NCI-H446 treated with DMSO at 0.1 percent for 48 hours (cell line): ENCODE measurements around the gene HOXA1.

Experiments used
- DNase-seq: peaks from one replicate; lab custom pipeline; 2025; lab: John Stamatoyannopoulos, UW

HOXA1 gene

GRCh38 chr7:27116962-27117886, 21.4 kb upstream of the HOXA1 start:
- DNase-seq: no peak

GRCh38 chr7:27116031-27116961, 20.5 kb upstream of the HOXA1 start:
- DNase-seq: no peak

- DNase-seq: no peak
These were observed 19.6 kb upstream of the HOXA1 start for GRCh38 chr7:27115221-27116026.

GRCh38 chr7:27114881-27115220, 19.1 kb upstream of the HOXA1 start:
- DNase-seq: no peak

- no peak for DNase-seq
These were observed 18.4 kb upstream of the HOXA1 start for GRCh38 chr7:27113991-27114769.

- no peak for DNase-seq
These were observed 17.5 kb upstream of the HOXA1 start for GRCh38 chr7:27112955-27113949.

GRCh38 chr7:27112361-27112760, 16.6 kb upstream of the HOXA1 start:
- DNase-seq: no peak

GRCh38 chr7:27111751-27112277, 16.0 kb upstream of the HOXA1 start:
- DNase-seq: no peak

GRCh38 chr7:27111042-27111750, 15.4 kb upstream of the HOXA1 start:
- DNase-seq: no peak

- no peak for DNase-seq
These were observed 14.6 kb upstream of the HOXA1 start for GRCh38 chr7:27110186-27111031.

GRCh38 chr7:27109466-27110185, 13.8 kb upstream of the HOXA1 start:
- DNase-seq: no peak

- no peak for DNase-seq
These were observed 12.8 kb upstream of the HOXA1 start for GRCh38 chr7:27108390-27109127.

GRCh38 chr7:27107391-27108381, 11.9 kb upstream of the HOXA1 start:
- DNase-seq: no peak

GRCh38 chr7:27106901-27107240, 11.1 kb upstream of the HOXA1 start:
- DNase-seq: no peak

GRCh38 chr7:27106181-27106900, 10.5 kb upstream of the HOXA1 start:
- no peak for DNase-seq
